ENCODE results near the gene SUCNR1.

GRCh38 chr3:151924753-151925152, 51.3 kb downstream of the SUCNR1 start:
- no peak for TF ChIP-seq POLR2A (IDR thresholded peaks at IDR 0.05)
- TF ChIP-seq CTCF (IDR thresholded peaks at IDR 0.05), result no peak
- TF ChIP-seq POLR2AphosphoS5 (IDR thresholded peaks at IDR 0.05), result no peak
- no peak for TF ChIP-seq EP300 (IDR thresholded peaks at IDR 0.05; ENCODE audit: low read depth)
